Measurements from ENCODE around the gene ZSCAN32.

DNA sequence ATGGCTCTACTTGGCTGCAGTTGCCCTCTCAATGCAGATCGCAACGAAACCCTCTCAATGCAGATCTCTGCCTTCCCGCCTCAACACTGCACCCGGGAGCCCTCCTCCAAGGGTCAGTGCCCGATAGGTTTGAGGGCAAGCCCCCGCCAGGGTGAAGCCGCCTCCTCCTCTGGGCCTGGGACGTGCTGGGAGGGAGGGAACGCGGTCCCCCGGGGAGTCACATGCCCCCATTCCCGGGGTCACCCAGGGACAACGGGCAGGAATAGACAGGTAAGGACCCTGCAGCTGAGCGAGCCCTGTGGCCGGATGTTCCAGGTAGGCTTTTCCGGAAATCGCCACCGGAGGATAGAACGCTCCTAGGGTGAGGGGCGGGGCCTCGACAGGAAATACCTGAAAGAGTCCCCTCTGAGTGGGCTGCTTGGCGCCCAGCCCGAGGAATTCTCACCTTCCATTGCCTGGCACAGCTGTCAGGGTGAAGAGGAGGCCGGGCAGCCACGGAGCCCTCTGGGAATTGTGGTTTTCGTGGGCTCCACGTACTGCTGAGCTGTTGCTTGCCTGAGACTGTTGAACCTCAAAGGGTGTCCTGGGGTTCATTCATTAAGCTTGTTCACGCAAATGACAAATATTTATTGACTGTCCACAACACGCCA is 13.1 kb upstream of the ZSCAN32 start:
- TF ChIP-seq, protein P1, sequence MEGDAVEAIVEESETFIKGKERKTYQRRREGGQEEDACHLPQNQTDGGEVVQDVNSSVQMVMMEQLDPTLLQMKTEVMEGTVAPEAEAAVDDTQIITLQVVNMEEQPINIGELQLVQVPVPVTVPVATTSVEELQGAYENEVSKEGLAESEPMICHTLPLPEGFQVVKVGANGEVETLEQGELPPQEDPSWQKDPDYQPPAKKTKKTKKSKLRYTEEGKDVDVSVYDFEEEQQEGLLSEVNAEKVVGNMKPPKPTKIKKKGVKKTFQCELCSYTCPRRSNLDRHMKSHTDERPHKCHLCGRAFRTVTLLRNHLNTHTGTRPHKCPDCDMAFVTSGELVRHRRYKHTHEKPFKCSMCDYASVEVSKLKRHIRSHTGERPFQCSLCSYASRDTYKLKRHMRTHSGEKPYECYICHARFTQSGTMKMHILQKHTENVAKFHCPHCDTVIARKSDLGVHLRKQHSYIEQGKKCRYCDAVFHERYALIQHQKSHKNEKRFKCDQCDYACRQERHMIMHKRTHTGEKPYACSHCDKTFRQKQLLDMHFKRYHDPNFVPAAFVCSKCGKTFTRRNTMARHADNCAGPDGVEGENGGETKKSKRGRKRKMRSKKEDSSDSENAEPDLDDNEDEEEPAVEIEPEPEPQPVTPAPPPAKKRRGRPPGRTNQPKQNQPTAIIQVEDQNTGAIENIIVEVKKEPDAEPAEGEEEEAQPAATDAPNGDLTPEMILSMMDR (IDR thresholded peaks at IDR 0.05; ENCODE audit: low read length): no peak
- TF ChIP-seq EZH2phosphoT487 (IDR thresholded peaks at IDR 0.05; ENCODE audit: low read length): no peak
